Measurements from ENCODE around the gene UCN. TPM values are rescaled to one million over a fixed set of nuclear protein-coding genes. Genes with fewer than 3 reads are reported as not detected.

UCN gene
- total RNA-seq, 1 experiment from 2014 or later, result 1.5 TPM

- H3K27ac Mint-ChIP-seq, result no peak overlapping the region
- H3K4me3 Mint-ChIP-seq, result no peak overlapping the region
- no peak overlapping the region for H2BK15ac ChIP-seq (ENCODE audit: low read depth, low read length)
- no peaks in the 10 kb centered on the region for H4K20me1 ChIP-seq (ENCODE audit: control insufficient read depth, insufficient read depth, insufficient read length)
- H3T11ph ChIP-seq (ENCODE audit: low read length), result no peak overlapping the region
- no peaks in the 10 kb centered on the region for H3K9me3 Mint-ChIP-seq
- H3K4me1 ChIP-seq (ENCODE audit: insufficient read depth, low read length), result peaks cover 6% of the 10 kb centered on the region; the same call in 1 of the 2 replicates
- H3K27me3 ChIP-seq (ENCODE audit: insufficient read depth, low read length), result no peaks in the 10 kb centered on the region
- WGBS (ENCODE audit: extremely low coverage, insufficient read length, low lambda C conversion rate), result no CpG with 5 or more reads among the region's 9 CpGs
- no peak overlapping the region for H2BK20ac ChIP-seq (ENCODE audit: low read depth, low read length, poor library complexity, severe bottlenecking)
- H3K23me2 ChIP-seq (ENCODE audit: insufficient read length, low read depth, low read length, poor library complexity, severe bottlenecking), result no peaks in the 10 kb centered on the region
- H3K27ac ChIP-seq (ENCODE audit: insufficient read length, low read depth, low read length), result no peak overlapping the region
- H3K79me2 ChIP-seq (ENCODE audit: insufficient read depth, low read length), result no peaks in the 10 kb centered on the region
- no peak overlapping the region for H4K91ac ChIP-seq (ENCODE audit: insufficient read length, low read depth, low read length)
- H2BK5ac ChIP-seq (ENCODE audit: insufficient read length, low read length), result no peak overlapping the region
- no peak for DNase-seq
- H2BK12ac ChIP-seq (ENCODE audit: insufficient read length, low read depth, low read length), result no peak overlapping the region
- H3K4me2 ChIP-seq (ENCODE audit: insufficient read depth, insufficient read length, low read length), result no peak overlapping the region
- H3K36me3 Mint-ChIP-seq (ENCODE audit: insufficient read depth in 1 of 3, low read depth in 3 of 3), result peaks cover 2 to 7% (median 7%) of the 10 kb centered on the region in 3 experiments; a peak in 6 of 7 replicates
- H2BK120ac ChIP-seq (ENCODE audit: low read depth, low read length, poor library complexity, severe bottlenecking), result no peak overlapping the region
- H3K9ac ChIP-seq (ENCODE audit: extremely low read depth, insufficient read length, low read length), result no peak overlapping the region
- H2AK5ac ChIP-seq (ENCODE audit: insufficient read length, low read length), result no peak overlapping the region
- H3K9me3 ChIP-seq (ENCODE audit: control insufficient read depth, low read depth, low read length), result no peaks in the 10 kb centered on the region
- H3K4me1 Mint-ChIP-seq, result peaks cover 8 to 9% of the 10 kb centered on the region in 2 experiments; a peak in 3 of 4 replicates
- H3K18ac ChIP-seq (ENCODE audit: insufficient read length, low read depth, low read length), result no peak overlapping the region
- H2AFZ ChIP-seq (ENCODE audit: low read length), result no peak overlapping the region
- H3K27me3 Mint-ChIP-seq (ENCODE audit: low read depth), result peaks cover 3% of the 10 kb centered on the region
- no peak overlapping the region for H3K23ac ChIP-seq (ENCODE audit: insufficient read length, low read depth, low read length)
- H3K4ac ChIP-seq (ENCODE audit: low read depth, low read length), result no peak overlapping the region
- H3K14ac ChIP-seq (ENCODE audit: insufficient read depth, low read length), result no peak overlapping the region
- no peaks in the 10 kb centered on the region for H3K79me1 ChIP-seq (ENCODE audit: insufficient read depth, low read depth, low read length, poor library complexity, severe bottlenecking)
- no peak overlapping the region for H4K8ac ChIP-seq (replicated peaks; ENCODE audit: insufficient read length, low read depth, low read length)
- H3K56ac ChIP-seq (ENCODE audit: insufficient read length, low read depth, low read length), result no peak overlapping the region
- no peak overlapping the region for H4K5ac ChIP-seq (ENCODE audit: insufficient read length, low read depth, low read length)
- TF ChIP-seq CTCF (conservative IDR thresholded peaks at IDR 0.05), result no peak
These were observed 6.5 kb upstream of the UCN start for GRCh38 chr2:27314709-27315108.

Data from H9 (cell line).